ENCODE data around the gene TMEM247.

DNA sequence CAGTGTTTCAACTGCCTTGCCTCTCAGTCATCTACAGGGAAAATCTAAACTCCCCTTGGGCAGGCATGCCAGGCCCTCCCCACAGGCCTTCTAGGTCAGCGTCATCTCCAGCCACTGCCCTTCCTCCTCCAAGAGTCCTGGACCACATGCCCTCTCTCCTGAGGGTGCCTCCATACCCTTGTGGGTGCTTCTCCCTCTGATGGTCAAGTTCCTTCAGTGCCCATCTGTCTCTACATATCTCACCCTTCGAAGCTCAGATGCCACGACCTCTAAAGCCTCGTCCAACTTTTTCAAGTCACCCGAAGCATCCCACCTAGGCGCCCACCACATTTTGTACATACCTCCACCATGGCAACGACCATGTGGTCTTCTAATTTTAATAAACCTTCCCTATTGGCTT is 22.6 kb upstream of the TMEM247 start:
- TF ChIP-seq, protein P1, sequence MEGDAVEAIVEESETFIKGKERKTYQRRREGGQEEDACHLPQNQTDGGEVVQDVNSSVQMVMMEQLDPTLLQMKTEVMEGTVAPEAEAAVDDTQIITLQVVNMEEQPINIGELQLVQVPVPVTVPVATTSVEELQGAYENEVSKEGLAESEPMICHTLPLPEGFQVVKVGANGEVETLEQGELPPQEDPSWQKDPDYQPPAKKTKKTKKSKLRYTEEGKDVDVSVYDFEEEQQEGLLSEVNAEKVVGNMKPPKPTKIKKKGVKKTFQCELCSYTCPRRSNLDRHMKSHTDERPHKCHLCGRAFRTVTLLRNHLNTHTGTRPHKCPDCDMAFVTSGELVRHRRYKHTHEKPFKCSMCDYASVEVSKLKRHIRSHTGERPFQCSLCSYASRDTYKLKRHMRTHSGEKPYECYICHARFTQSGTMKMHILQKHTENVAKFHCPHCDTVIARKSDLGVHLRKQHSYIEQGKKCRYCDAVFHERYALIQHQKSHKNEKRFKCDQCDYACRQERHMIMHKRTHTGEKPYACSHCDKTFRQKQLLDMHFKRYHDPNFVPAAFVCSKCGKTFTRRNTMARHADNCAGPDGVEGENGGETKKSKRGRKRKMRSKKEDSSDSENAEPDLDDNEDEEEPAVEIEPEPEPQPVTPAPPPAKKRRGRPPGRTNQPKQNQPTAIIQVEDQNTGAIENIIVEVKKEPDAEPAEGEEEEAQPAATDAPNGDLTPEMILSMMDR (IDR thresholded peaks at IDR 0.05): no peak
- TF ChIP-seq POLR2AphosphoS5 (IDR thresholded peaks at IDR 0.05) (no peak), EP300 (IDR thresholded peaks at IDR 0.05; ENCODE audit: low read depth) (no peak), POLR2A (IDR thresholded peaks at IDR 0.05) (no peak)
